Right lobe of liver (tissue), 6 donors: ENCODE data around the gene APOBR. TPM values are rescaled to one million over a fixed set of nuclear protein-coding genes. Genes with fewer than 3 reads are reported as not detected.

Source experiments
- ATAC-seq, 4 donors: fragments of 200-7000 bp; cut with Tn5 transposase; one replicate each; pipeline ENCODE4 v1.9.1; 2020; ENCODE audit warnings: mild to moderate bottlenecking in 4 of 4, moderate library complexity in 4 of 4
- DNase-seq, 3 donors: peaks; one replicate each; pipeline ENCODE4 v3.0.0-alpha.2; 2020
- H3K27ac ChIP-seq, 3 donors: fragments of 200-600 bp; one replicate each; pipeline ENCODE4 v1.8.0; 2022
- H3K27me3 ChIP-seq, 2 donors: fragments of 200-600 bp; one replicate each; pipeline ENCODE4 v1.8.0; 2022
- H3K36me3 ChIP-seq, 4 donors: fragments of 200-600 bp; sonication (generic) in 1 of 4; one replicate each; pipeline versions ENCODE4 v1.5.1 to v1.8.0; 2017 to 2022; ENCODE audit warnings: control low read depth in 1 of 4
- H3K4me1 ChIP-seq, 4 donors: fragments of 200-600 bp; sonication (generic) in 1 of 4; one replicate each; pipeline versions ENCODE4 v1.5.1 to v1.8.0; 2017 to 2022; ENCODE audit warnings: control low read depth in 1 of 4
- H3K4me3 ChIP-seq, 3 donors: fragments of 200-600 bp; one replicate each; pipeline ENCODE4 v1.8.0; 2022
- H3K9me3 ChIP-seq, 4 donors: fragments of 200-600 bp; sonication (generic) in 1 of 4; one replicate each; pipeline versions ENCODE4 v1.5.1 to v1.8.0; 2017 to 2022; ENCODE audit warnings: control low read depth in 1 of 4
- POLR2A ChIP-seq: fragments of 450-650 bp; IDR thresholded peaks from one replicate; pipeline ENCODE4 v1.6.1; 2017; ENCODE audit warnings: antibody characterized with exemption, mild to moderate bottlenecking
- WGBS: methylation state at CpG from one replicate; pipeline ENCODE4 v1.1.6; 2018; ENCODE audit warnings: low coverage, low lambda C conversion rate; ENCODE audit not compliant: insufficient coverage; ENCODE audit errors: missing lambda C conversion rate; 5-methylcytosine and 5-hydroxymethylcytosine counted together
- intact Hi-C, 2 donors: fragments of 100-400 bp; cut with DNase I; formaldehyde crosslinking; loops; one replicate each; pipeline versions ENCODE4 v1.11.2 to v1.14.1; 2022
- total RNA-seq, 6 experiments: library from RNA; depleted of rRNA in 2 of 6; stranded (reverse); fragments of >200 nt in 2 of 6; fragmentation: NEBNext Ultra II Directional in 3 of 6; extraction: Animal tissue kit (Norgen Biotek cat#: 25700) in 3 of 6; gene quantifications; one replicate each; pipeline versions ENCODE4 v1.1.0 to v1.2.4, GENCODE V29; 2016 to 2023
- TF ChIP-seq, protein P1 (sequence below), 4 donors: fragments of 200-600 bp in 3 of 4; fragments of 450-650 bp in 1 of 4; IDR thresholded peaks; one replicate each; pipeline versions ENCODE4 v1.5.1 to v1.8.0; 2016 to 2022; ENCODE audit warnings: antibody characterized with exemption in 4 of 4, mild to moderate bottlenecking in 2 of 4
- donor health status: DM: no; HTN: yes; CAD: no.
- donor health status: DM: no; HTN: no; CAD: no.
- donor health status: DM: no; HTN: no; CAD: no.
- donor health status: DM: no; HTN: yes; CAD: no.
- donor health status: DM: no; HTN: yes; CAD: no.

The APOBR gene
- total RNA-seq, 6 experiments from 2014 or later, result 0.57 to 2.2 (median 1.5) TPM

DNA sequence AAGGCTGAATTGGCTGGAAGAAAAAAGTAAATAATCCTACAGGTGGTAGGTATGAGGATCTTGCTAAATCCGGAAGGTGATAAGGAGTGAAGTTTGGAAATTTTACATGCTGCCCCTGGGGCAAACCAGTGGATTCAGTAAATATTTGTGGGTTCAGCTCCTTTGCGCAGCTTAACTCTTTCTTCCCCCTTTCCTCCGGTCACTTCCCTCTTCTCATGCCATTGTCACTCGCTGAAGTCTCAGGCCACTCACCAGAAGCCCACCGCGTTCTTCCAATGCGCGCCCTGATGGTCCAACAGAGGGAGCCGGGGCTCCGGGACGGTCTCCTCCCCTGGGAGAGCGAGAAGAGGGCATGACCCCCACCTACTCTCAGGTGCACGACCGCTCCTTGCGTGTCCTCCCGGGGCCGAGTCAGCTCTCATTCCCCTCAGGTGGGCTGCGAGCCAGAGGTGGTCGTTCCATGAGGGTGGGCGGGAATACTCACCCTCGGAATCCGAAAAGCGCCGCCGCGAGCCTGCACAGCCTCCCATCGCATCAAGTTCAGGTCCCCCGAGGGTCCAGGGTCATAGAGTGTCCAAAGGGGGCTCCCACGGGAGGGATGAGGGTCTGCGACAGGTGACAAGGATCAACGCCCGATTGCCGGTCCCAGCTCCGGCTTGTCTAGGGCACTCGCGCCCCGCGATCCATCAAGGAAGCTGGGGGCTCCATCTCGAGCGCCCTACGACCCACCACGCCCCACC lies 3.0 kb upstream of the APOBR start:
- H3K36me3 ChIP-seq, result peaks cover 0 to 20% (median 6%) of the 10 kb centered on the region in 4 donors
- peak; percentile 43 to 54 (median 48) for ATAC-seq
- TF ChIP-seq, protein P1, sequence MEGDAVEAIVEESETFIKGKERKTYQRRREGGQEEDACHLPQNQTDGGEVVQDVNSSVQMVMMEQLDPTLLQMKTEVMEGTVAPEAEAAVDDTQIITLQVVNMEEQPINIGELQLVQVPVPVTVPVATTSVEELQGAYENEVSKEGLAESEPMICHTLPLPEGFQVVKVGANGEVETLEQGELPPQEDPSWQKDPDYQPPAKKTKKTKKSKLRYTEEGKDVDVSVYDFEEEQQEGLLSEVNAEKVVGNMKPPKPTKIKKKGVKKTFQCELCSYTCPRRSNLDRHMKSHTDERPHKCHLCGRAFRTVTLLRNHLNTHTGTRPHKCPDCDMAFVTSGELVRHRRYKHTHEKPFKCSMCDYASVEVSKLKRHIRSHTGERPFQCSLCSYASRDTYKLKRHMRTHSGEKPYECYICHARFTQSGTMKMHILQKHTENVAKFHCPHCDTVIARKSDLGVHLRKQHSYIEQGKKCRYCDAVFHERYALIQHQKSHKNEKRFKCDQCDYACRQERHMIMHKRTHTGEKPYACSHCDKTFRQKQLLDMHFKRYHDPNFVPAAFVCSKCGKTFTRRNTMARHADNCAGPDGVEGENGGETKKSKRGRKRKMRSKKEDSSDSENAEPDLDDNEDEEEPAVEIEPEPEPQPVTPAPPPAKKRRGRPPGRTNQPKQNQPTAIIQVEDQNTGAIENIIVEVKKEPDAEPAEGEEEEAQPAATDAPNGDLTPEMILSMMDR (IDR thresholded peaks at IDR 0.05), result peak in 3 of 4 donors; percentile 19 to 25 (median 23)
- TF ChIP-seq POLR2A, result no peak
- WGBS, result under 1% methylated on average over 25 of the region's 42 CpGs
- DNase-seq, result peak in 2 of 3 donors; percentile 53 to 69
- peak overlapping the region; percentile 57 to 86 (median 79) for H3K4me3 ChIP-seq
- no peaks in the 10 kb centered on the region for H3K27me3 ChIP-seq
- H3K9me3 ChIP-seq, result no peaks in the 10 kb centered on the region
- peaks cover 0 to 10% (median 2%) of the 10 kb centered on the region in 4 donors for H3K4me1 ChIP-seq
- intact Hi-C loops, result loop anchor here in 1 of 2 donors (10.0 kb wide), 1 partner anchor 63 kb away; the partner anchor contains the start of gene SGF29
- H3K27ac ChIP-seq, result peak overlapping the region; percentile 91 to 95 (median 91)

DNA sequence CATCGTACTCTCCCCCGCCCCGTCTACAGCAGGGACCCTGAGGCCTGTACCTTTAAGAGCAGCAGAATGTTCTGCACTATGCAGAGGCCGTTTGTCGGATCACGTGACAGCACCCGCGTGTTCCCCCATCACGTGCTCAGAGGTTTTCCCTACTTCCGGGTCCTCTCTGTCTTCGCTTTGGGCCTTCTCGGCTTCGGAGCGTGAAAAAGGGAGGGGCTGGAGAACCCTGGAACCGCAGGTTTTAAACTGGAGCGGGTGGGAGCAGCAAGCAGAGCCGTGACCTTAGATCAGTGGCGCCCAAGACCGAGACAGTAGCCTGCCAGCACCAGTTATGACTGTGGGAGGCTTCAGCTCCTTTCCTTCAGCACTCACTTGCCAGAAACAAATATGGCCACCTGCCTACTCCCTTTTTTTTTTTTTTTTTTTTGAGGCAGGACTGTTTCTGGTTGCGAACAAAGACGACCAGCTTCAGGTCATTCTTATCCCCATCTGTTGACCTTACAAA lies 2.4 kb upstream of the APOBR start, which contains the start of gene CLN3:
CLN3 (minus strand) TSS at position 105 of the 505 bp plus-strand sequence. CDS start 315 bp downstream, outside the sequence.
- Histone ChIP-seq H3K36me3 (peaks cover 0 to 13% (median 4%) of the 10 kb centered on the region in 4 donors), H3K27ac (peak within 1 kb of the TSS; percentile 91 to 95 (median 91)), H3K4me1 (peaks cover 0 to 10% (median 2%) of the 10 kb centered on the region in 4 donors), H3K9me3 (no peaks in the 10 kb centered on the region), H3K4me3 (peak within 1 kb of the TSS; percentile 57 to 86 (median 79)), H3K27me3 (no peaks in the 10 kb centered on the region)
- no peak for TF ChIP-seq POLR2A
- TF ChIP-seq, protein P1 (IDR thresholded peaks at IDR 0.05), result no peak
- WGBS, result 1% methylated on average over 21 of the region's 21 CpGs
- intact Hi-C loops, result loop anchor here in 1 of 2 donors (10.0 kb wide), 1 partner anchor 63 kb away; the partner anchor contains the start of gene SGF29
- peak; percentile 91 to 96 (median 94) for DNase-seq
- peak; percentile 91 to 92 (median 91) for ATAC-seq

DNA sequence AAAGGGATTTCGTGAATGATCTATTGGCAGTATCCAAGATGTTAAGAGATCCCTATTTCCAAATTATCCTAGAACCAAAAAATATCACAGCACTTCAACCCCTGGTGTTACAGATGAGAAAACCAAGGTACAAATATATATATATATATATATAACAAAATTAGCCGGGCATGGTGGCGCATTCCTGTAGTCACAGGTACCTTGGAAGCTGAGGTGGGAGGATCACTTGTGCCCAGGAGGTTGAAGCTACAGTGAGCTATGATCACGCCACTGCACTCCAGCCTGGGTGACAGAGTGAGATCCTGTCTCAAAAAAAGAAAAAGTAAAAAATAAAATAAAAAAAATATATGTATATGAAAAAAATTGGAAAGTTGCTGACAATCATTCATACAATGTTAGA lies 1.9 kb upstream of the APOBR start:
- Histone ChIP-seq H3K4me3 (peak overlapping the region; percentile 57 to 86 (median 79)), H3K4me1 (peaks cover 0 to 10% (median 2%) of the 10 kb centered on the region in 4 donors), H3K27ac (peak overlapping the region; percentile 91 to 95 (median 91)), H3K9me3 (no peaks in the 10 kb centered on the region), H3K27me3 (no peaks in the 10 kb centered on the region), H3K36me3 (peaks cover 0 to 13% (median 2%) of the 10 kb centered on the region in 4 donors)
- intact Hi-C loops, result loop anchor here in 1 of 2 donors (10.0 kb wide), 1 partner anchor 62 kb away; the partner anchor contains the start of gene SGF29
- no peak for ATAC-seq
- no peak for DNase-seq
- TF ChIP-seq POLR2A, result no peak
- TF ChIP-seq, protein P1 (IDR thresholded peaks at IDR 0.05), result no peak
- WGBS, result 49% methylated on average over 4 of the region's 4 CpGs

DNA sequence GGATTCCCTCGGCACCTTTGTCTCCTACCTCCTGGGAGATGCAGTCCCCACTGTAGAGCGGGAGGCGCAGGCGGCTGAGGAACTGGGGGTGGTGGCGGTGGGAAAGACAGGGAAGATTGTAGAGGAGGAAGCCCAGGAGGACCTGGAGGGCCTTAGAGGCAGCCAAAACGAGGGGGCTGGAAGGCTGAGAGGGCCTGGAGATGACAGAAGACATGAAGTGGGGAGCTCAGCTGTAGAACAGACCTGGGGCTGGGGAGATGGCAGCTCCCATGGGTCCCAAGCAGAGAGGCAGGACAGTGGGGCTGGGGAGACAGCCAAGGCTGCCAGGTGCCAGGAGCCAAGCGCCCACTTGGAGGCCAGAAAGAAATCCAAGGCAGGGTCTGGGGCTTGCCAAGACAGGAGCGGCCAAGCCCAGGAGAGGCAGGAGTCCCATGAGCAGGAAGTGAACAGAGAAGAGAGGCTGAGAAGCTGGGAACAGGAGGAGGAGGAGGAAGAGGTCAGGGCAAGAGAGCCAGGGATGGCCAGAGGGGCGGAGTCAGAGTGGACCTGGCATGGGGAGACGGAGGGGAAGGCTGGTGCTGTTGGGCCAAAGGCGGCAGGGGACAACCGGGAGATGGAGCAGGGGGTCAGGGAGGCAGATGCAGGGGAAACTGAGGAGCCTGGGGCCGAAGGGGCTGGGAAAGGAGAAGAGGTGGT lies 803 bp downstream of the APOBR start:
- Histone ChIP-seq H3K9me3 (no peaks in the 10 kb centered on the region), H3K27me3 (no peaks in the 10 kb centered on the region), H3K4me3 (peak overlapping the region; percentile 9 to 16 (median 14)), H3K36me3 (peaks cover 0 to 5% (median 0%) of the 10 kb centered on the region in 4 donors), H3K27ac (peak overlapping the region; percentile 26 to 91 (median 57)), H3K4me1 (peaks cover 0 to 8% (median 2%) of the 10 kb centered on the region in 4 donors)
- TF ChIP-seq POLR2A, result no peak
- TF ChIP-seq, protein P1 (IDR thresholded peaks at IDR 0.05), result no peak
- WGBS, result 62% methylated on average over 11 of the region's 13 CpGs
- DNase-seq, result peak in 1 of 3 donors; percentile 39
- ATAC-seq, result no peak
- intact Hi-C loops, result loop anchor here in 1 of 2 donors (10.0 kb wide), 1 partner anchor 60 kb away; the partner anchor contains the start of gene SGF29
